GM12891 (cell line): Measurements from ENCODE around the gene AUNIP.

ENCODE experiments used
- PAX5 ChIP-seq: IDR thresholded peaks from 2 replicates; pipeline ENCODE4 v1.6.1; 2011; ENCODE audit warnings: low read length, moderate library complexity, mild to moderate bottlenecking; ENCODE audit not compliant: insufficient read depth, severe bottlenecking
- POLR2A ChIP-seq: IDR thresholded peaks from 2 replicates; pipeline ENCODE4 v1.6.1; 2011; ENCODE audit warnings: low read depth, low read length, control low read depth
- POLR2AphosphoS5 ChIP-seq: IDR thresholded peaks from 2 replicates; pipeline ENCODE4 v1.6.1; 2011; ENCODE audit warnings: low read depth, low read length, control low read depth
- POU2F2 ChIP-seq: IDR thresholded peaks from 2 replicates; pipeline ENCODE4 v1.6.1; 2011; ENCODE audit warnings: low read depth, mild to moderate bottlenecking, control low read depth, low read length, moderate library complexity
- SPI1 ChIP-seq: IDR thresholded peaks from 2 replicates; pipeline ENCODE4 v1.6.1; 2011; ENCODE audit warnings: low read depth, low read length, control low read depth
- TAF1 ChIP-seq: IDR thresholded peaks from 2 replicates; pipeline ENCODE4 v1.6.1; 2011; ENCODE audit warnings: low read depth, low read length, control low read depth

GRCh38 chr1:25811384-25812082 lies 47.7 kb downstream of the AUNIP start:
- TF ChIP-seq POLR2AphosphoS5 (no peak), POLR2A (no peak), TAF1 (no peak), SPI1 (no peak), PAX5 (no peak), POU2F2 (no peak)
